ENCODE data around the gene PPP1R26. TPM values are rescaled to one million over a fixed set of nuclear protein-coding genes. Genes with fewer than 3 reads are reported as not detected.
A peak's percentile ranks its signal among the peaks of the same experiment; 100 is the strongest.

The PPP1R26 gene
- total and polyA plus RNA-seq, 9 of the 15 experiments (the other 6 are each of a cell fraction or from before 2014, with no cell fraction given): 0.77 to 26.8 (median 9.3) TPM

GRCh38 chr9:135500525-135501260 lies 21.1 kb downstream of the PPP1R26 start, which contains the start of gene MRPS2 (continued):
- TF ChIP-seq SRF (CRISPR knock-in tag; IDR thresholded peaks at IDR 0.05) (peak in 1 of 2 experiments; percentile 33; a peak in 1 of 4 replicates), ZNF780A (CRISPR knock-in tag; IDR thresholded peaks at IDR 0.05) (no peak), TCF7L2 (IDR thresholded peaks at IDR 0.05; ENCODE audit: low read depth, low read length) (no peak), PURB (CRISPR knock-in tag; IDR thresholded peaks at IDR 0.05; ENCODE audit: low read depth) (no peak), NFIX (CRISPR knock-in tag; IDR thresholded peaks at IDR 0.05; ENCODE audit: low read depth) (no peak), JUN (IDR thresholded peaks at IDR 0.05; ENCODE audit: borderline replicate concordance, low read depth, low read length) (no peak), JUN (CRISPR knock-in tag; IDR thresholded peaks at IDR 0.05; ENCODE audit: borderline replicate concordance) (no peak; the same call in 1 of the 2 replicates), CREM (IDR thresholded peaks at IDR 0.05; ENCODE audit: low read depth) (peak; percentile 82), MIER1 (IDR thresholded peaks at IDR 0.05; ENCODE audit: low read depth) (no peak), ZNF274 (IDR thresholded peaks at IDR 0.05; ENCODE audit: borderline replicate concordance, low read depth, low read length) (no peak), ZKSCAN3 (CRISPR knock-in tag; IDR thresholded peaks at IDR 0.05) (no peak), KLF16 (IDR thresholded peaks at IDR 0.05) (peak; percentile 50; the same call in 1 of the 2 replicates), SREBF1 (IDR thresholded peaks at IDR 0.05; ENCODE audit: borderline replicate concordance, low read depth, low read length) (no peak), SP1 (CRISPR knock-in tag; IDR thresholded peaks at IDR 0.05) (no peak; the same call in 1 of the 2 replicates), MLX (CRISPR knock-in tag; conservative IDR thresholded peaks at IDR 0.05) (no peak), TARDBP (IDR thresholded peaks at IDR 0.05) (peak; percentile 64; the same call in 1 of the 2 replicates), ZNF232 (CRISPR knock-in tag; IDR thresholded peaks at IDR 0.05) (no peak; the same call in 1 of the 2 replicates), GTF3C2 (IDR thresholded peaks at IDR 0.05; ENCODE audit: borderline replicate concordance, extremely low read depth, insufficient read length) (no peak), ATF4 (CRISPR knock-in tag; IDR thresholded peaks at IDR 0.05) (no peak), ZNF140 (CRISPR knock-in tag; IDR thresholded peaks at IDR 0.05) (no peak), PTRF (tag; IDR thresholded peaks at IDR 0.05) (no peak), ZNF239 (CRISPR knock-in tag; IDR thresholded peaks at IDR 0.05) (no peak)
- TF ChIP-seq, protein P1, sequence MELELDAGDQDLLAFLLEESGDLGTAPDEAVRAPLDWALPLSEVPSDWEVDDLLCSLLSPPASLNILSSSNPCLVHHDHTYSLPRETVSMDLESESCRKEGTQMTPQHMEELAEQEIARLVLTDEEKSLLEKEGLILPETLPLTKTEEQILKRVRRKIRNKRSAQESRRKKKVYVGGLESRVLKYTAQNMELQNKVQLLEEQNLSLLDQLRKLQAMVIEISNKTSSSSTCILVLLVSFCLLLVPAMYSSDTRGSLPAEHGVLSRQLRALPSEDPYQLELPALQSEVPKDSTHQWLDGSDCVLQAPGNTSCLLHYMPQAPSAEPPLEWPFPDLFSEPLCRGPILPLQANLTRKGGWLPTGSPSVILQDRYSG (tag; conservative IDR thresholded peaks at IDR 0.05; ENCODE audit: low read depth): no peak

Measured in K562 (cell line).